ENCODE measurements around the gene EPHB1.

DNA sequence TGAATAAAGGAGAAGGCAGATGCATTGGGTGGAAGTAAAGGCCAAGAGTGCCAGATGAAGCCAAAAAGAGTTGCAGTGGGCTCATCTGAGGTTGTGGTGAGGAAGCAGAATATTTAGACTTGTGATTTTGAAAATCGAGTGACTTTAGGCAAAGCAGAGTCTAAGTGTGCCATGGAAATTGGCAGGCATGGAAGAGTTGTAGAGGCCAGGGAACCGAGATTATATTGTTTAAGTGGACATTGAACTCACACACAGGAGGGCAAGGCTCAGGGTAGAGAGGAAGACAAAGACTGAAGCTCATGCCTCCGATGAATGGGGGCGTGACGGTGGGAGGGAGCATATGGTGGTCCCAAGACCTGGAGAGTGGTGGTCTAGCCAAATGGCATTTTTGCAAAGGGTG is 347.5 kb downstream of the EPHB1 start:
- TF ChIP-seq, protein P1, sequence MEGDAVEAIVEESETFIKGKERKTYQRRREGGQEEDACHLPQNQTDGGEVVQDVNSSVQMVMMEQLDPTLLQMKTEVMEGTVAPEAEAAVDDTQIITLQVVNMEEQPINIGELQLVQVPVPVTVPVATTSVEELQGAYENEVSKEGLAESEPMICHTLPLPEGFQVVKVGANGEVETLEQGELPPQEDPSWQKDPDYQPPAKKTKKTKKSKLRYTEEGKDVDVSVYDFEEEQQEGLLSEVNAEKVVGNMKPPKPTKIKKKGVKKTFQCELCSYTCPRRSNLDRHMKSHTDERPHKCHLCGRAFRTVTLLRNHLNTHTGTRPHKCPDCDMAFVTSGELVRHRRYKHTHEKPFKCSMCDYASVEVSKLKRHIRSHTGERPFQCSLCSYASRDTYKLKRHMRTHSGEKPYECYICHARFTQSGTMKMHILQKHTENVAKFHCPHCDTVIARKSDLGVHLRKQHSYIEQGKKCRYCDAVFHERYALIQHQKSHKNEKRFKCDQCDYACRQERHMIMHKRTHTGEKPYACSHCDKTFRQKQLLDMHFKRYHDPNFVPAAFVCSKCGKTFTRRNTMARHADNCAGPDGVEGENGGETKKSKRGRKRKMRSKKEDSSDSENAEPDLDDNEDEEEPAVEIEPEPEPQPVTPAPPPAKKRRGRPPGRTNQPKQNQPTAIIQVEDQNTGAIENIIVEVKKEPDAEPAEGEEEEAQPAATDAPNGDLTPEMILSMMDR (IDR thresholded peaks at IDR 0.05) = no peak
- TF ChIP-seq POLR2AphosphoS5 (IDR thresholded peaks at IDR 0.05) = no peak
- TF ChIP-seq POLR2A (IDR thresholded peaks at IDR 0.05) = no peak
